Cerebellar nuclear complex (tissue), 1 donor: ENCODE measurements around the gene BTBD19.

Experiments
- DNase-seq, 2 experiments: peaks; one replicate each; lab custom pipeline; 2025; lab: John Stamatoyannopoulos, UW

Gene BTBD19

GRCh38 chr1:44857446-44857845, 49.1 kb downstream of the BTBD19 start:
- DNase-seq, result no peak

GRCh38 chr1:44860331-44860730, 52.0 kb downstream of the BTBD19 start:
- no peak for DNase-seq

GRCh38 chr1:44860891-44861425, 52.6 kb downstream of the BTBD19 start:
- DNase-seq, result no peak

- no peak for DNase-seq
These were observed 54.6 kb downstream of the BTBD19 start for GRCh38 chr1:44862829-44863401.
